Measurements from ENCODE around the gene RFTN1.

The RFTN1 gene

GRCh38 chr3:16354291-16354690 lies 159.2 kb downstream of the RFTN1 start:
- no peak for DNase-seq (ENCODE audit: low spot score)

GRCh38 chr3:16352428-16352827 lies 161.1 kb downstream of the RFTN1 start:
- DNase-seq (ENCODE audit: low spot score), result no peak

GRCh38 chr3:16350597-16351318 lies 162.7 kb downstream of the RFTN1 start:
- DNase-seq (ENCODE audit: low spot score), result no peak

DNA sequence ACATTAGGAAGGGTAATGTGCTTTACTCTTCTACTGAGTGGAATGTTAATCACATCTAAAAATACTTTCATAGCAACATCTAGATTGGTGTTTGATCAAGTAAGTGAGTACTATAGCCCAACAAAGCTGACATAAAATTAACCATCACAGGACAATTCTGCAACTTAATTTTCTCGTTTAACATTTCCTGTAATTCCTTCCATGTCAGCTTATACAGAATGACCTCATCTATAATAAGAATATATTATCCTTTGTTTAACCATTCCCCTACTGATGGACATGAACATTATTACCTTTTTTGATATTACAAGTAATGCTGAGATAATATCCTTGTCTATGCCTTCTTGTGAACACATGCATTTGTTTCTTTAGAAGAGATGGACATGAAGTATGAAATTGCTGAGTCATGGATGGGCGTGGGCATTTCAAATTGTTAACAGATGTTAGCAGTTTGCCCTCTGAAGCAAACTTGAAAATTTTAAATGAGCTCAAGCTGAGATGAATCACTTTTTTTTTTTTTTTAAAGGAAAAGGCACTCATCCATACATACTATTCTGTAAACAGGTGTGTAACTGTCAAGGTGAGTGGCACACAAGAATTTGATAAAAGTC lies 163.4 kb downstream of the RFTN1 start:
- no peak for DNase-seq (ENCODE audit: low spot score)

DNA sequence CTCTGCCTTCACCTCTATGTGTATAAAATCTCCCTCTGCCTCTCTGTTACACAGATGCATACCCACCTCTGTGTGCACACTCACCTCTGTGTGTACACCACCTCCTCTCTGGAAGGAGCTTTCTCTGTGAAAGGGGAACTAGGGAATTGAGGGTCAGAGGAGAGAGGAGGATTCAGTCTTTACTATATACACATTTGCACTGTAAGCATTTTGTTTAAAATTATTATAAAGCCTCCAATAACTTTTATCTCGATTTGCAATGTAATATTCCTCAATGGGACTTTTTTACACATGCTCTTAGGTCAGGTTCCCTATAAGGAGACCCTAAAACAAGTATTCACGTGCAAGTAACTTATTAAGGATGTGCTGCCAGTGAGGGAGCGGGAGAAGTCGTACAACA lies 166.0 kb downstream of the RFTN1 start:
- no peak for DNase-seq (ENCODE audit: low spot score)

DNA sequence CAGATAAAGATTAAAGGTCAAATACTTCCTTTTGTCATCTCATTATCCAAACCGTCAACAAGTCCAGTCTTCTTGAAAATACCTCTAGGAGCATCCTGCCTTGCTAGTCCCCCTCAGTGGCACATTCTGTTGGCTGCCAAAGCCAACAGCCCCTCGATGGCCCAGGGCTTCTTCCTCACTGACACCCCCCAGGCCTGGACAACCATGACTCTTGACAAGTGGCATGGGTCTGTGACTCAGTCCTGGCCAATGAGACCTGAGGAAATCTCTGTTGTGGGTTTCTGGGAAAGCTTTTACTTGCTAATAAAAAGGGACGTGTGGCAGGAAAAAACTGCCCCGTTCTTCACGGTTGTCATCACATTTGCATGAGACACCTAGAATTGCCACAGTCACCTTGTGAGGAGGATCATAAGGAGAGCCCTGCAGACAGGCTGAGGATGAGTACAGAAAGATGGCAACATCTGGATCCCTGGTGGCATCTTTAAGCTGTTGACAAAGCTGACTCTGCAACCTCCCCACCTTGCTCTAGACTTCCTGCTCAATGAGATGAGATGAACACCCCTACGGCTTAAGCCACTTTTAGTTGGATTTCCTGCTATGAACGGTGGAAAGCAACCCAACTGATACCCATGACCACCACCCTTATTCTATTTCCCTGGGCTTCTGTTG lies 167.0 kb downstream of the RFTN1 start:
- DNase-seq (ENCODE audit: low spot score), result no peak

DNA sequence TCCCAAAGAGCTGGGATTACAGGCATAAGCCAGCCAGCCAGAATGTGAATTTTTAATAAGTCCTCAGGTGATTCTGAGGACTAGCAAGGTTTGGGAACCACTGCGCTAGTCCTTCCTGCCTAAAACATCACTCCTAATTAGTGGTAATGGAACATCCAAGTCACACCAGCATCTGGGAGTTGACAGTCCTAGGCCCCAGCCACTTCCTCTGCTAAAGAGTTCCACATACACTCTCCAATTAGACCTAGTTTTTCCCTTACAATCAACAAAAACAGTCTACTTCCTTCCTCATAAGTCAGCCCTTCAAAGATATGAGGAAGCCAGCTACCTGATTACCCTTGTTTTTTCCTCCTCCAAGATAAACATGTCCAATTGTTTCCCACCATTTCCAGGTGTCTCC lies 170.4 kb downstream of the RFTN1 start:
- no peak for DNase-seq (ENCODE audit: low spot score)

DNA sequence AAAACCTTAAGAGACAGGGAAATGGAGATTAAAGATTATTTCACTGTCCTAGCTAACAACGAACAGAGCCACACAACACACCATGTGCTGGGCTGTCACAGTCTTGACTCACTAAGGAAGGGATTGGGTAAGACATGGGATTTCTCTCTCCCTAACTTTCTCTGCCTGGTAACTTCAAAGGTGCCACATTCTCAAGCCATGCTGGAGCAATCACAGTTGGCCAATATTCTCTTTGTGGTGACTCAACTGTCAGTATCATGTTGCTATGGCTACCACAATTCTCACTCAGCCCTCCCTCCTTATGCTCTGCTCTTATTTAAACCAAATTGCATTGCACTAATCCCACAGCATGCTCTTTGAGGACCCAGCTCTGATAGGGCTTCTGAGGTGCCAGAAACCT lies 174.5 kb downstream of the RFTN1 start:
- peak; percentile 52 for DNase-seq (ENCODE audit: low spot score)

DNA sequence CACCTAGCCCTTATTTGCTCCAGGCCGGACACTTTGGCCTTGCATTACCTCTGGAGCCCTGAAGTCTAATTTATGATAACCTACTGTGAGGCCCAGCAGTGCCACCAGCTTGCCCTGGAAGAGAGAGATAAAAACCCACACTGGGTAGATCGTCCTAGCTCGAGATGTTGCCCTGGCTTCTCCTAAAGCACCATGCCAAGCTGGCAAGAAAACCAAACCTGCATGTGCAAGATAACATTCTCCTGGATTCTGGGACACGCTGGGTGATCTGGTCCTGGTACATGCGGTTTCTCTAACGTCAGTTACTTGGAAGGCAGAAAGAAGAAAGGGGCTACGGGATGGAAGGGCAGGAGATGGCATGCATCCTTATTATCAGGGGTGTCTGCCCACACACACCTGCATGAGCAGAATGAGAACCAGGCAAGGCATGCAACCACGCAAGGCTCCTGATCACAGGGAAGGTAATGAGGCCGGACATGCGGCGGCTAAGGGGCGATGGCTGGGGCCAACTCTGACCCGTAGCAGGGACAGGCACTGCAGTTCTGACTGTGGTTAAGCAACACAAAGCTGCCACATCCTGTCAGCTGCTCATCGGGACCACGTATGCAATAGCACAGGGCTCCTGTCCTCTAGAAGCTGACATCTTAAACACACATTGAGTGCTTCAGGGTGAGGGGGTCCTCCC lies 175.5 kb downstream of the RFTN1 start:
- DNase-seq (ENCODE audit: low spot score), result no peak

- DNase-seq (ENCODE audit: low spot score), result no peak
These were observed 176.7 kb downstream of the RFTN1 start for GRCh38 chr3:16336825-16337224.

- DNase-seq (ENCODE audit: low spot score), result no peak
These were observed 177.5 kb downstream of the RFTN1 start for GRCh38 chr3:16335772-16336645.

DNA sequence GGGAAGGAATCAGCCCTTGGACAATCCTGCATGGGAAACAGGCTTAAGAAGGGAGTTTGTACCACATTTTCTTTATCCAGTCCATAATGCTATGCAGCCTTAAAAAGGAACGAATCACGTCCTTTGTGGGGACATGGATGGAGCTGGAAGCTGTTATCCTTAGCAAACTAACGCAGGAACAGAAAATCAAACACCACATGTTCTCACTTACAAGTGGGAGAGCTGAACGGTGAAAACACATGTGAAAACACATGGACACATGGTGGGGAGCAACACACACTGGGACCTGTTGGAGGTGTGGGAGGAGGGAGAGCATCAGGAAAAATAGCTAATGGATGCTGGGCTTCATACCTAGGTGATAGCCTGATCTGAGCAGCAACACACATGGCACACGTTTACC lies 178.2 kb downstream of the RFTN1 start:
- DNase-seq (ENCODE audit: low spot score), result no peak

DNA sequence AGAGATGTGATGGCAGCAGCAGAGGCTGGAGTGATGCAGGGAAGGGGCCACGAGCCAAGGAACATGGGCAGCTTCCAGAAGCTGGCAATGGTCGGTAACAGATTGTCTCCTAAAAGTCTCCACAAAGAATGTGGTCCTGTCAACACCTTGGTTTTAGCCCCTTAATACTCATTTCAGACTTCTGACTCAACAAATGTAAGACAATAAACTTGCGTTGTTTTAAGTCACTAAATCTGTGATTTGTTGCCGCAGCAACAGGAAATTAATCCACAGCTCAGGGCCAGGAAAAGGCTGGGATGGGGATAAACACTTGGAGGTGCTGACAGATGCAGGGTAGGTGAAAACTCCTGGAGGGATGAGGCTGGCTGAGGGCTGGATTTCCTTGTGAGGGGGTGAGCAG lies 178.6 kb downstream of the RFTN1 start:
- no peak for DNase-seq (ENCODE audit: low spot score)

- DNase-seq (ENCODE audit: low spot score), result no peak
These were observed 180.5 kb downstream of the RFTN1 start for GRCh38 chr3:16332904-16333426.

GRCh38 chr3:16331319-16331883 lies 182.1 kb downstream of the RFTN1 start:
- DNase-seq (ENCODE audit: low spot score), result no peak

DNA sequence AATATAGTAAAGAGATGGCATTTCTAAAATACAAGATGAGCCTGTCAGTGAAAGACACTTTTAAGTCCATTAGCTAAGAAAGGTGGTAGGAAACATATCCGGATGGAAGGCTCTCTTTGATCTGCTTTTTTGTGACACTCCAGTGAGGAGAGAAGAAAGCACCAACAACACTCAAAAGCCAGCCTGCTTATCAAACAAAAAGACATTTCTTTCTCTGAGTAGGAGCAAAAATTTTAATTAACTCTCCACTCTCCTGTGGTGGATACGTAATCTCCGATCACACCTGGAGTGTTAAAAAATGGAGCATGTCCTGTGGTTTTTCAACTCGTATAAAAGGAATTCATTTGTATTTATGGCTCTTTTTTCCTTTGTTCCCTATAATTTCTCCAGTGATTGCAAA lies 183.1 kb downstream of the RFTN1 start:
- no peak for DNase-seq (ENCODE audit: low spot score)

DNA sequence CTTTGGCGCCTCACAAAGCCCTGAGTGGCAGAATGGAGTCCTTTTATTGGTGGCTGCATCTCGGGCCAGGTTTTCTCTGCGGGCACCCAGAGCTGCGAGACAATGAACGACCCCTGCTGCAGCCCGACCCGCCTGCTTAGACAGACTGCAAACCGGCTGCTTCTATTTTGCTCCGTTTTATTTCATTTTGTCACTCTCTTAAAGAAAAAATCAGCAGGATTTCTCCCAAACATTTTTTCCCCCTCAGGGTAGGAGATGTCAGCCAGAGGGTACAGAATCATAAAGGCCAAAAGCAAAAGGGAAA lies 183.7 kb downstream of the RFTN1 start:
- DNase-seq (ENCODE audit: low spot score), result no peak

- DNase-seq (ENCODE audit: low spot score), result no peak
These were observed 184.3 kb downstream of the RFTN1 start for GRCh38 chr3:16329036-16329825.

DNA sequence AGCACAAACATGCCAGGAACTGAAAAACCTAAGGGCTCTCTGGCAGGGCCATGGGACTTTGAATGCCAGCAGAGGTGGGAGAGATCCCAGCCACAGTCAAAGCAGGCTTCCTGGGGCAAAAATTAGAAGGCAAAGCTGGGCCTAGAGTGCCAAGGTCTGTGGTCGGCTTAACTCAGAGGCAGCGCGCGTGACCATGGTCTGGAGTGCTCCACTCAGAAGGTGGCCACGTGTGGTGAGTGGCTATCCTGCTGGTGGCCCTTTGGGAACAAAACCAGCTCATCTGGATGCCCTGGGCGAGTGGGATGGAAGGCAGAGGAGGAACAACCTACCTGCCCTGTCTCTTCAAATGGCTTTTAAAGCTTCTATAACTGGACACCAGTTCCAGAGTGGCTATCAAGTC lies 185.4 kb downstream of the RFTN1 start:
- no peak for DNase-seq (ENCODE audit: low spot score)

- DNase-seq (ENCODE audit: low spot score), result no peak
These were observed 186.7 kb downstream of the RFTN1 start for GRCh38 chr3:16326724-16327349.

Measured in RKO (cell line).